Kidney epithelial cell (primary cell): ENCODE data around the gene GRK4. TPM values are rescaled to one million over a fixed set of nuclear protein-coding genes. Genes with fewer than 3 reads are reported as not detected.

Experiments
- DNase-seq: peaks from one replicate; pipeline ENCODE4 v3.0.0-alpha.2; 2010; ENCODE audit warnings: low read depth
- H3K27me3 ChIP-seq: 2 replicates; pipeline ENCODE4 v1.6.0; 2011; ENCODE audit warnings: low read length; ENCODE audit not compliant: control insufficient read depth, insufficient read depth
- H3K36me3 ChIP-seq: 2 replicates; pipeline ENCODE4 v1.5.1; 2011; ENCODE audit warnings: low read length; ENCODE audit not compliant: control insufficient read depth, insufficient read depth
- H3K4me3 ChIP-seq: 2 replicates; pipeline ENCODE4 v1.5.1; 2011; ENCODE audit warnings: low read depth, mild to moderate bottlenecking, control low read depth, low read length
- CTCF ChIP-seq: IDR thresholded peaks from 2 replicates; pipeline ENCODE4 v1.5.1; 2011; ENCODE audit warnings: mild to moderate bottlenecking, moderate library complexity, low read length, control low read depth, inconsistent platforms; ENCODE audit not compliant: insufficient read depth, poor library complexity, severe bottlenecking
- total RNA-seq: library from RNA; depleted of rRNA; stranded (reverse); fragments of >200 nt; gene quantifications from 2 replicates; pipeline ENCODE4 v1.2.3, GENCODE V29; 2015

Gene GRK4
- total RNA-seq, 1 donor from 2014 or later: 6.3 TPM

- no peak overlapping the region for H3K4me3 ChIP-seq
- TF ChIP-seq CTCF: no peak
- no peaks in the 10 kb centered on the region for H3K36me3 ChIP-seq
- no peaks in the 10 kb centered on the region for H3K27me3 ChIP-seq
- no peak for DNase-seq
Observed at GRCh38 chr4:3067473-3068001, 104.2 kb downstream of the GRK4 start.

- DNase-seq: no peak
- H3K36me3 ChIP-seq: no peaks in the 10 kb centered on the region
- no peak overlapping the region for H3K4me3 ChIP-seq
- no peak for TF ChIP-seq CTCF
- H3K27me3 ChIP-seq: no peaks in the 10 kb centered on the region
Observed at GRCh38 chr4:3069661-3070199, 106.4 kb downstream of the GRK4 start.

GRCh38 chr4:3070709-3071500 lies 107.5 kb downstream of the GRK4 start:
- DNase-seq: no peak
- Histone ChIP-seq H3K36me3 (no peaks in the 10 kb centered on the region), H3K4me3 (no peak overlapping the region), H3K27me3 (no peaks in the 10 kb centered on the region)
- no peak for TF ChIP-seq CTCF

- Histone ChIP-seq H3K4me3 (no peak overlapping the region), H3K27me3 (no peaks in the 10 kb centered on the region), H3K36me3 (no peaks in the 10 kb centered on the region)
- TF ChIP-seq CTCF: no peak
- DNase-seq: no peak
Observed at GRCh38 chr4:3071811-3072210, 108.4 kb downstream of the GRK4 start.

- DNase-seq: no peak
- H3K4me3 ChIP-seq: peak overlapping the region; percentile 70
- TF ChIP-seq CTCF: peak; percentile 33
- H3K36me3 ChIP-seq: no peaks in the 10 kb centered on the region
- no peaks in the 10 kb centered on the region for H3K27me3 ChIP-seq
Observed at GRCh38 chr4:3073158-3074077, 110.0 kb downstream of the GRK4 start.
